8988T (cell line): ENCODE results near the gene RPL29.

Experiments used
- DNase-seq: peaks from one replicate; pipeline ENCODE4 v3.0.0; 2011

RPL29 gene

GRCh38 chr3:51944451-51945021, 51.2 kb downstream of the RPL29 start:
- no peak for DNase-seq
